GM18861 (cell line): Measurements from ENCODE around the gene EXOSC2.

ENCODE experiments used
- ATAC-seq: cut with Tn5 transposase; IDR thresholded peaks from one replicate; pipeline ENCODE4 v1.9.1; 2021; ENCODE audit not compliant: unreplicated experiment

Gene EXOSC2

DNA sequence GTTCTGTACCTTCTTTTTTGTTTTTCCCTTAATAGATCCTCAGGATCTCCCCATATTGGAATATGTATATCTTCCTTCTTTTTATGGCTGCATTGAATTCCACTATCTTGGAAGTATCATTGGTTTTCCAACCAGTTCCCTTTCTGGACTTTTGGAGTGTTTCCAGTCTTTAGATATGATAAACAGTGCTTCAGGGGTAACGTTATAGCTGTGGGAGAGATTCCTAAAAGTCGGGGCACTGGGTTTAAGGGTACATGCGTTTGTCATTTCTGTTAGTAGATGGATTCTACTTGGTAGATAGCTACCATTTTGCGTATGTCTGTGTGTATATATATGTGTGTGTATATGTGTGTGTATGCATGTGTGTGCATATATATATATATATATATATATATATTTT lies 42.0 kb downstream of the EXOSC2 start:
- no peak for ATAC-seq

GRCh38 chr9:130736834-130737233 lies 43.3 kb downstream of the EXOSC2 start:
- no peak for ATAC-seq

DNA sequence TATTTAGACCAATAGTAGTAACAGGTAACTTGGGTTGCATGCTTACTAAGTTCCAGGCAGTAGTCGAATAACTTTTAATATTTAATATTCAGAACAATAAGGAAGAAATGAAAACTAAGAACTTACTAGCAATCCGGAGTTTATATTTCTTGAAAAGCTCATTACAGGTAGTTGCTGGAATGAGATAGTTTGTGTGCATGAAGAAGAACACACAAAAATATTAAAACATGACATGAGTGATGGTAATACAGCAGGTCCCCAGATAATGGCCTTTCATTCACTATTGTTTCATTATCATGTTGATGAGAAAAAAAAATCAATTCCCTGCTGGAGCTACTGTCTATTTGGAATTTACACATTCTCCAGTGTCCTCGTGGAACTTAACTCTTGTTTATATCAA lies 44.7 kb downstream of the EXOSC2 start:
- ATAC-seq, result no peak

- ATAC-seq, result no peak
Measured at GRCh38 chr9:130739081-130739480, 45.5 kb downstream of the EXOSC2 start.

- ATAC-seq, result no peak
Measured at GRCh38 chr9:130740218-130741023, 46.8 kb downstream of the EXOSC2 start.

- ATAC-seq, result no peak
Measured at GRCh38 chr9:130741024-130741305, 47.4 kb downstream of the EXOSC2 start.

DNA sequence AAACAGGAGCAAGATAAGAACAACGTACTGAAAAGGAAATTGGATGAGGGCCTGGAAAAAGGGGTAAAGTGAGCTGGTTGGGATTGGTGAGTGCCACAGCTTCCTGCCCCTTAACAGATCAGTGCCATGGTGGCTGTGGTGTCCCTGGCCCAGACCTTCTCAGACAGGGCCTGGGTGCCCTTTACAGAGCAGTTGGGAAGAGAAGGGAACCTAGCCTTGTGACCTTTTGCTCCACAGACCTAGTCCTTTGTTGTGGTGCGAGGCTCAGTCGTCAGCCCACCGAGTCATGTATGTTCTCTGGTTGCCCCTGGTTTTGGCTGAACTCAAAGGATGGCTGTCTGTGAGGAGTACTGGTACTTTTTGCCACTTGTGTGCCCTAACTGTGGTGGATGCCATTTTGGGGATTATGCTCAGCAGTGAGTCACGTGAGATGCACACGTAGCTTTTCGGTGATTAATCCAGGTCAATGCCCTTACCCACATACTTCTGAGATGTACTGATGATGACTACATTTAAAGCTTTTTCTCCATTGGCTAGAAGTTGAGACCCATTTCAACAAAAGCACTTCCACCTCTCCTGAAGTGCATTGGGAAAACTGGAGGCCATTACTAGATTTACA lies 48.4 kb downstream of the EXOSC2 start:
- no peak for ATAC-seq

DNA sequence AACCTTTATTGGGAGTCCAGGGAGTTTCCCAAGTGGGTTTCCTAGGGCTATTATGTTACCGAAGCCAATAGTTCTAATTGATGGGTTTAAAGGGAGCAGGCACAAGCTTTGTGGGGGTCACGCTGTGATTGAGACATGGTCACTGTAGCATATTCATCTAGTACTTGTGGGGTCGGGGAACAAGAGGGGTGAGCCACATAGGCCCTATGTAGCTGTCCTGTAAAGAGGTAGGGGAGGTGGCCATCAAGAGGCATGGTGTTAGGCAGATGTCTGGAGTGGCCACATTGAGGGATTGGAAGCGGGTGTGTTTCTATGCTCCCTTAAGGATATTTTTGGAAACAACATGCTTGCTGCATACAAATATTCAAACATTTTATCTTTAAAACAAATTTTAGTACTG lies 50.1 kb downstream of the EXOSC2 start:
- ATAC-seq, result no peak

DNA sequence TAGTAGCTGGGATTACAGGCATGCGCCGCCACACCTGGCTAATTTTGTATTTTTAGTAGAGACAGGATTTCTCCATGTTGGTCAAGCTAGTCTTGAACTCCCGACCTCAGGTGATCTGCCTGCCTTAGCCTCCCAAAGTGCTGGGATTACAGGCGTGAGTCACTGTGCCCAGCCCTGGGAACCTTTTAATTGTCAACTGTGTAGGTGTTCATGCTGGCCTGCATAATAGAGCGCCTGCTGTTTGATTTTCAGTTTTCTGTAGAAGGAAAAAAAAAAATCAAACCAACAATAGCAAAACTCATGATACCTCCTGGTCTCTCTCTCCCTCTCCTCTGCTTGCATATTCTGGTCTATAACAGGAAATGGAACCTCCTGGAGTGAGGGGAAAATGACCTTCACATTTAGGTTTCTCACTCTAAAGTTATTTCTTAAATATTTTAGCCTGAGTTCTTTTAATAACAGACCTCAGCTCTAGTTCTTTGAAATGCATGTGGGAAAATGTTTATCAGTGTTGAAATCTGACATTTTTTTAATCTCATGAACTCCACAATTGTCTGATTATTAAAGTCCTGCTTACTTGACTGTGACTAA lies 51.7 kb downstream of the EXOSC2 start:
- no peak for ATAC-seq

- no peak for ATAC-seq
Measured at GRCh38 chr9:130745829-130746228, 52.2 kb downstream of the EXOSC2 start.

DNA sequence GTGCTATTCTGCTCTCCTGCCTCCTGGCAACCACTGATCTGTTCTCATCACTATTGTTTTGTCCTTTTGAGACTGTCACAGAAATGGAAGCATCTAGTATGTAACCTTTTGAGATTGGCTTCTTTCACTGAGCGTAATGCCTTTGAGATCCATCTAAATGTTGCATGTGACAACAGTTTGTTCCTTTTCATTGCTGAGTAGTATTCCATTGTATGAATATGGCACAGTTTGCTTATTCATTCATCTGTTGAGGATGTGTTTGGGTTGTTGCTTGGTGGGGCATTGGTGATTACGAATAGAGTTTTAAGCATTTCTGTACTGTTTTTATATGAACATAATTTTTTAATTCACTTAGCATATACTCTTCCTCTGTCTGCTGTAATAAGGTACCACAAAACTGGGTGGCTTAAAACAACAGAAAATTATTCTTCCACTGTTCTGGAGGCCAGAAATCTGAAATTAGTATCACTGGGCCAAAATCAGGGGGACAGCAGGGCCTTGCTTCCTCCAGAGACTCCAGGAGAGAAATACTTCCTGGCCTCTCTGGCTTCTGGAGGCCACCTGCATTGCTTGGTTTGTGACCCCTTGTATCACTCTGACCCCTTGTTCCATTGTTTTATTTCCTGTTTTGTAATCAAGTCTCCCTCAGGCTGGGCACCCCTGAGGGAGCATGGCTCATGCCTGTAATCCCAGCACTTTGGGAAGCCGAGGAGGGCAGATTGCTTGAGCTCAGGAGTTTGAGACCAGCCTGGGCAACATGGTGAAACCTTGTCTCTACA lies 53.0 kb downstream of the EXOSC2 start:
- ATAC-seq, result no peak

GRCh38 chr9:130751631-130752355 lies 58.2 kb downstream of the EXOSC2 start:
- no peak for ATAC-seq
